H1 (cell line): Measurements from ENCODE around the gene CANT1.

ENCODE experiments used
- POLR2AphosphoS5 ChIP-seq: IDR thresholded peaks from 2 replicates; pipeline ENCODE4 v1.6.1; 2011; ENCODE audit warnings: low read depth, low read length
- TF ChIP-seq, protein P1 (sequence below), 3 experiments: IDR thresholded peaks; 1 replicate in 2 of 3; 2 replicates in 1 of 3; pipeline versions ENCODE4 v1.5.1 to v1.6.1; 2011; ENCODE audit warnings: low read length in 3 of 3, mild to moderate bottlenecking in 3 of 3, inconsistent platforms in 2 of 3, low read depth in 1 of 3, moderate library complexity in 1 of 3; ENCODE audit not compliant: insufficient read depth in 1 of 3; ENCODE audit errors: control extremely low read depth in 1 of 3

DNA sequence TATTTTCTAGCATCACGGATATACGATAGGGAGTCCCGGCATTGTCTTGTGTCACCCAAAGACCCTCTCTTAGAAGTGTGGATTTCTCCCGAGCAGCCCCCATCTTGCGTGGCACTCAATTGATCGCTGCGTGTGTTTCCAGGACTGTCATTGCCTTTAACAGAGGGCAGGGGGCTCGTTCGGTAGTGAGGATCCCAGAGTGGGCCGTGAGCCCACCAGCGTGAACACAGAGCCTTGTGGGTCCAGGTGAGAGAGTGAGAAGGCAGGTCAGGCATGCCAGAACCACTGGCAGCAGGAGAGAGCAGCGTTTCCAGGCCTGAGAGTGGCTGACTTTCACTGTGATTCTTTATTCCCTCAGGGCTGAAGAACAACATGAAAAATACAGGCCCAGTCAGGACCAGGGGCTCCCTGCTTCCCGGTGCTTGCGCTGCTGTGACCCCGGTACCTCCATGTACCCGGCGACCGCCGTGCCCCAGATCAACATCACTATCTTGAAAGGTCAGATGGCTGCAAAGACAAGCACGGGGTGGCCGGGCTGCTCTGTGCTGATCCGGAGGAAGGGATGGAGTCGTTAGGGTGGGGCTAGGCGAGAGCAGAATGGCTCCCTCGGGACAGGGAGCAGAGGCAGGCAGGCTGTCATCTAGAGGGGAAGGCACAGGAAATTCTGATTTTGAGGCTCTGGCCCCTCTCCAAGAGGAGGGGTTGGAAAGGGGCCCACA, 36.8 kb upstream of the CANT1 start:
- TF ChIP-seq, protein P1, sequence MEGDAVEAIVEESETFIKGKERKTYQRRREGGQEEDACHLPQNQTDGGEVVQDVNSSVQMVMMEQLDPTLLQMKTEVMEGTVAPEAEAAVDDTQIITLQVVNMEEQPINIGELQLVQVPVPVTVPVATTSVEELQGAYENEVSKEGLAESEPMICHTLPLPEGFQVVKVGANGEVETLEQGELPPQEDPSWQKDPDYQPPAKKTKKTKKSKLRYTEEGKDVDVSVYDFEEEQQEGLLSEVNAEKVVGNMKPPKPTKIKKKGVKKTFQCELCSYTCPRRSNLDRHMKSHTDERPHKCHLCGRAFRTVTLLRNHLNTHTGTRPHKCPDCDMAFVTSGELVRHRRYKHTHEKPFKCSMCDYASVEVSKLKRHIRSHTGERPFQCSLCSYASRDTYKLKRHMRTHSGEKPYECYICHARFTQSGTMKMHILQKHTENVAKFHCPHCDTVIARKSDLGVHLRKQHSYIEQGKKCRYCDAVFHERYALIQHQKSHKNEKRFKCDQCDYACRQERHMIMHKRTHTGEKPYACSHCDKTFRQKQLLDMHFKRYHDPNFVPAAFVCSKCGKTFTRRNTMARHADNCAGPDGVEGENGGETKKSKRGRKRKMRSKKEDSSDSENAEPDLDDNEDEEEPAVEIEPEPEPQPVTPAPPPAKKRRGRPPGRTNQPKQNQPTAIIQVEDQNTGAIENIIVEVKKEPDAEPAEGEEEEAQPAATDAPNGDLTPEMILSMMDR (IDR thresholded peaks at IDR 0.05; ENCODE audit: control extremely low read depth in 1 of 3, insufficient read depth in 1 of 3, low read depth in 1 of 3, low read length in 3 of 3) = no peak
- TF ChIP-seq POLR2AphosphoS5 = no peak
